Calu3 (cell line): ENCODE measurements around the gene FAM9C. TPM values are rescaled to one million over a fixed set of nuclear protein-coding genes. Genes with fewer than 3 reads are reported as not detected.

ENCODE experiments used
- BruUV-seq: library from RNA; stranded (reverse); fragments of 400-500 nt; replicated peaks from 2 replicates; lab custom pipeline; 2021; lab: Mats Ljungman, UMichigan
- CTCF ChIA-PET: fragments of 300-600 bp; sonication (Branson Sonifier 250); formaldehyde crosslinking; loops from one replicate; lab custom pipeline; 2022; ENCODE audit warnings: antibody characterized with exemption; lab: Charles Lee
- DNase-seq: peaks from one replicate; pipeline ENCODE4 v3.0.0; 2022
- H3K27ac Mint-ChIP-seq: one replicate; pipeline ENCODE4 v1.8.0; 2022; ENCODE audit warnings: mixed read lengths; ENCODE audit not compliant: unreplicated experiment
- H3K27me3 Mint-ChIP-seq: one replicate; pipeline ENCODE4 v1.8.0; 2022; ENCODE audit warnings: mixed read lengths; ENCODE audit not compliant: unreplicated experiment
- H3K36me3 Mint-ChIP-seq: one replicate; pipeline ENCODE4 v1.8.0; 2022; ENCODE audit warnings: mild to moderate bottlenecking, moderate library complexity, mixed read lengths; ENCODE audit not compliant: insufficient read depth, unreplicated experiment
- H3K4me1 Mint-ChIP-seq: one replicate; pipeline ENCODE4 v1.8.0; 2022; ENCODE audit warnings: mild to moderate bottlenecking, low read depth, mixed read lengths; ENCODE audit not compliant: unreplicated experiment
- H3K4me3 Mint-ChIP-seq: one replicate; pipeline ENCODE4 v1.8.0; 2022; ENCODE audit warnings: mild to moderate bottlenecking, low read depth, moderate library complexity, mixed read lengths; ENCODE audit not compliant: unreplicated experiment
- H3K9me3 Mint-ChIP-seq: one replicate; pipeline ENCODE4 v1.8.0; 2022; ENCODE audit warnings: low read depth, mixed read lengths; ENCODE audit not compliant: unreplicated experiment
- CTCF ChIP-seq: fragments of 200-600 bp; IDR thresholded peaks from one replicate; pipeline ENCODE4 v1.8.0; 2022; ENCODE audit warnings: antibody characterized with exemption; ENCODE audit not compliant: unreplicated experiment
- intact Hi-C: fragments of 100-400 bp; cut with micrococcal nuclease; formaldehyde crosslinking; loops from one replicate; pipeline ENCODE4 v1.10.0; 2022; ENCODE audit not compliant: unreplicated experiment
- total RNA-seq: library from RNA; stranded (reverse); gene quantifications from 2 replicates; pipeline ENCODE4 v1.2.3, GENCODE V29; 2022

FAM9C gene
- total RNA-seq, 1 experiment from 2014 or later: not detected

GRCh38 chrX:13050151-13050550, 5.7 kb upstream of the FAM9C start:
- BruUV-seq: no TSS peak
- Mint-ChIP-seq H3K9me3 (peaks cover 4% of the 10 kb centered on the region), H3K36me3 (no peaks in the 10 kb centered on the region), H3K27ac (no peak overlapping the region), H3K4me1 (peaks cover 7% of the 10 kb centered on the region), H3K27me3 (no peaks in the 10 kb centered on the region), H3K4me3 (no peak overlapping the region)
- no peak for DNase-seq
- intact Hi-C loops: no loop called here
- CTCF ChIA-PET: no interaction called here
- no peak for TF ChIP-seq CTCF

DNA sequence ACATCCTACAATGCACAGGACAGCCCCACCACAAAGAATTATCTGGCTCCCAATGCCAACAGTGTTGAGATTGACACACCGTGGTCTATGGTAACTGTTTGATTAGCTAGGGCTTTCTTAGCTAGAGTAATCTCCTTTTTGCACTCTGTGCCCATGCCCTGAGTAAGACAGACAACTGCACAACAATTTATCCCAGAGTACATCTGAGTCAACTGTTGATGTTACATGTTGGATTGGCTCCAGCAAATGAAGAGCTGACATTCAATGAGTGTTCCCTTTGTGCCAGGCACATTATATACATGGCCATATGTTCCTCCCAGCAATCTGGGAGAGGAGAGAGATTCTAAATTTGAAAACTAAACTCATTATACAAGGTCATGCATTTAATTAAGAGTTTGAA, 3.9 kb upstream of the FAM9C start:
- BruUV-seq: no TSS peak
- Mint-ChIP-seq H3K27me3 (no peaks in the 10 kb centered on the region), H3K9me3 (peaks cover 4% of the 10 kb centered on the region), H3K4me3 (no peak overlapping the region), H3K36me3 (no peaks in the 10 kb centered on the region), H3K27ac (no peak overlapping the region), H3K4me1 (no peaks in the 10 kb centered on the region)
- CTCF ChIA-PET: no interaction called here
- no peak for DNase-seq
- no peak for TF ChIP-seq CTCF
- intact Hi-C loops: no loop called here

DNA sequence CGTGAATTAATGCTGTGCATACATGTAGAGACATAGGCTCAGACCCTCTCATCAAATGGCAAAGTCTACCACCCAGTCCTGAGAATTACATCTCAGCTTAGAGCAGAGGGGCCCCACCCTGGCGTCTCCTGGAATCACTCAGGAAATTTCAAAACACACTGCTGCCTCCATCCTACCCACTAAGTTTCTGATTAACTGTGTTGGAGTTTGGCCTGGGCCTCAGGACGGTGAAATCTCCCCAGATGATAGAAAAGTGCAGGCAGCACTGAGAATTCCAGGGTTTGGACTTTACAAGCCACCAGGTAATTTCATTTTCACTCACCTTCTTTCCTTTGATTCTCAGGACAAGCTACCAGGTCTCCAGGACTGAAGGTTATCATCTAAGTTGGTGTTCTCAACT, 3.3 kb upstream of the FAM9C start:
- Mint-ChIP-seq H3K9me3 (peaks cover 4% of the 10 kb centered on the region), H3K27me3 (no peaks in the 10 kb centered on the region), H3K4me1 (no peaks in the 10 kb centered on the region), H3K27ac (no peak overlapping the region), H3K4me3 (no peak overlapping the region), H3K36me3 (no peaks in the 10 kb centered on the region)
- BruUV-seq: no TSS peak
- intact Hi-C loops: no loop called here
- TF ChIP-seq CTCF: no peak
- CTCF ChIA-PET: no interaction called here
- DNase-seq: no peak

GRCh38 chrX:13046141-13046855, 1.9 kb upstream of the FAM9C start:
- no peak overlapping the region for H3K4me3 Mint-ChIP-seq
- H3K36me3 Mint-ChIP-seq: no peaks in the 10 kb centered on the region
- H3K27me3 Mint-ChIP-seq: no peaks in the 10 kb centered on the region
- intact Hi-C loops: no loop called here
- no peak for TF ChIP-seq CTCF
- H3K4me1 Mint-ChIP-seq: no peaks in the 10 kb centered on the region
- CTCF ChIA-PET: no interaction called here
- H3K9me3 Mint-ChIP-seq: peaks cover 4% of the 10 kb centered on the region
- H3K27ac Mint-ChIP-seq: no peak overlapping the region
- BruUV-seq: no TSS peak
- no peak for DNase-seq
